PC-9 (cell line): ENCODE results near the gene CYGB. TPM values are rescaled to one million over a fixed set of nuclear protein-coding genes. Genes with fewer than 3 reads are reported as not detected.

Source experiments
- BruUV-seq: library from RNA; stranded (reverse); fragments of 400-500 nt; replicated peaks from 2 replicates; lab custom pipeline; 2021; lab: Mats Ljungman, UMichigan
- CTCF ChIA-PET: fragments of 300-600 bp; sonication (Branson Sonifier 250); formaldehyde crosslinking; loops from one replicate; lab custom pipeline; 2022; ENCODE audit warnings: antibody characterized with exemption; lab: Charles Lee
- POLR2A ChIA-PET: fragments of 300-600 bp; sonication (Branson Sonifier 250); formaldehyde crosslinking; loops from one replicate; lab custom pipeline; 2022; ENCODE audit warnings: antibody characterized with exemption; ENCODE audit not compliant: unreplicated experiment; lab: Charles Lee
- DNase-seq, 2 experiments: peaks; one replicate each; pipeline versions ENCODE4 v3.0.0 to v3.0.0-alpha.2; 2015 to 2022; ENCODE audit warnings: mixed read lengths in 1 of 2
- H2AFZ ChIP-seq: fragments of 200-600 bp; sonication (generic); 2 replicates; pipeline ENCODE4 v1.8.1; 2017; ENCODE audit warnings: antibody characterized with exemption
- H3F3A ChIP-seq: fragments of 200-600 bp; sonication (generic); 2 replicates; pipeline ENCODE4 v1.8.1; 2017; ENCODE audit warnings: antibody characterized with exemption, mild to moderate bottlenecking, low read depth; ENCODE audit not compliant: insufficient read depth
- H3K27ac ChIP-seq: fragments of 200-600 bp; sonication (generic); 2 replicates; pipeline ENCODE4 v1.6.1; 2016; ENCODE audit warnings: mixed run types
- H3K27me3 ChIP-seq: fragments of 200-600 bp; sonication (generic); 2 replicates; pipeline ENCODE4 v1.6.1; 2016; ENCODE audit warnings: low read depth, mixed run types; ENCODE audit not compliant: insufficient read depth
- H3K36me3 ChIP-seq: fragments of 200-600 bp; sonication (generic); 2 replicates; pipeline ENCODE4 v1.6.1; 2016; ENCODE audit warnings: low read depth, mixed run types
- H3K4me1 ChIP-seq: fragments of 200-600 bp; sonication (generic); replicated peaks from 2 replicates; pipeline ENCODE4 v1.6.1; 2016; ENCODE audit warnings: mixed run types; ENCODE audit not compliant: insufficient read depth
- H3K4me2 ChIP-seq: fragments of 200-600 bp; sonication (generic); 2 replicates; pipeline ENCODE4 v1.6.1; 2017; ENCODE audit warnings: mixed run types
- H3K4me3 ChIP-seq: fragments of 200-600 bp; sonication (generic); 2 replicates; pipeline ENCODE4 v1.6.1; 2016; ENCODE audit warnings: mixed run types
- H3K79me2 ChIP-seq: fragments of 200-600 bp; sonication (generic); 2 replicates; pipeline ENCODE4 v1.6.1; 2017; ENCODE audit warnings: low read depth, mixed run types
- H3K9me2 ChIP-seq: fragments of 200-600 bp; sonication (generic); 2 replicates; pipeline ENCODE4 v1.8.1; 2017; ENCODE audit warnings: mild to moderate bottlenecking; ENCODE audit not compliant: insufficient read depth
- H3K9me3 ChIP-seq: fragments of 200-600 bp; sonication (generic); 2 replicates; pipeline ENCODE4 v1.8.1; 2016; ENCODE audit warnings: low read depth; ENCODE audit not compliant: insufficient read depth
- H4K20me1 ChIP-seq: fragments of 200-600 bp; sonication (generic); 2 replicates; pipeline ENCODE4 v1.8.1; 2017; ENCODE audit not compliant: insufficient read depth
- CTCF ChIP-seq: fragments of 200-600 bp; sonication (generic); conservative IDR thresholded peaks from 2 replicates; pipeline ENCODE4 v1.6.1; 2017; ENCODE audit warnings: mixed run types, antibody characterized with exemption, mild to moderate bottlenecking, moderate library complexity
- EZH2 ChIP-seq: fragments of 200-600 bp; sonication (generic); IDR thresholded peaks from 2 replicates; pipeline ENCODE4 v1.8.0; 2017; ENCODE audit warnings: antibody characterized with exemption, low read depth
- intact Hi-C: fragments of 100-400 bp; cut with micrococcal nuclease; formaldehyde crosslinking; loops from one replicate; pipeline ENCODE4 v1.10.0; 2022; ENCODE audit not compliant: unreplicated experiment
- total RNA-seq: library from RNA; stranded (reverse); gene quantifications from 2 replicates; pipeline ENCODE4 v1.2.3, GENCODE V29; 2021

Gene CYGB
- total RNA-seq, 1 experiment from 2014 or later: 1.1 TPM

- H3K9me2 ChIP-seq: no peaks in the 10 kb centered on the region
- no peaks in the 10 kb centered on the region for H4K20me1 ChIP-seq
- H3K4me3 ChIP-seq: no peak overlapping the region
- no peak overlapping the region for H3K27ac ChIP-seq
- ChIA-PET POLR2A (interaction anchor here (0.6 kb wide), 1 partner anchor 95 kb away, joined by 4 read pairs; no protein-coding TSS in a partner anchor), CTCF (interaction anchor here (1.6 kb wide), 1 partner anchor 48 kb away, joined by 3 read pairs; no protein-coding TSS in a partner anchor)
- H3K4me1 ChIP-seq: no peaks in the 10 kb centered on the region
- no peak overlapping the region for H3K4me2 ChIP-seq
- H3K36me3 ChIP-seq: no peaks in the 10 kb centered on the region
- H3F3A ChIP-seq: no peaks in the 10 kb centered on the region
- BruUV-seq: no TSS peak
- H2AFZ ChIP-seq: no peak overlapping the region
- intact Hi-C loops: no loop called here
- H3K79me2 ChIP-seq: no peaks in the 10 kb centered on the region
- no peaks in the 10 kb centered on the region for H3K27me3 ChIP-seq
- no peak for DNase-seq
- TF ChIP-seq EZH2: no peak
- no peak for TF ChIP-seq CTCF
- H3K9me3 ChIP-seq: no peaks in the 10 kb centered on the region
These were observed 38.7 kb upstream of the CYGB start for GRCh38 chr17:76576189-76576588.

GRCh38 chr17:76575570-76575969, 38.1 kb upstream of the CYGB start:
- no peaks in the 10 kb centered on the region for H4K20me1 ChIP-seq
- H3K4me2 ChIP-seq: no peak overlapping the region
- no peaks in the 10 kb centered on the region for H3K79me2 ChIP-seq
- intact Hi-C loops: no loop called here
- H3F3A ChIP-seq: no peaks in the 10 kb centered on the region
- H3K9me2 ChIP-seq: no peaks in the 10 kb centered on the region
- no peaks in the 10 kb centered on the region for H3K4me1 ChIP-seq
- no peak for TF ChIP-seq CTCF
- TF ChIP-seq EZH2: no peak
- ChIA-PET CTCF (interaction anchor here (0.6 to 1.6 kb wide), 2 partner anchors 23 to 49 kb away, joined by 3 read pairs; no protein-coding TSS in a partner anchor), POLR2A (no interaction called here)
- no TSS peak for BruUV-seq
- no peak overlapping the region for H3K27ac ChIP-seq
- no peaks in the 10 kb centered on the region for H3K36me3 ChIP-seq
- H2AFZ ChIP-seq: no peak overlapping the region
- no peaks in the 10 kb centered on the region for H3K9me3 ChIP-seq
- H3K4me3 ChIP-seq: no peak overlapping the region
- H3K27me3 ChIP-seq: no peaks in the 10 kb centered on the region
- DNase-seq: no peak

- Histone ChIP-seq H4K20me1 (no peaks in the 10 kb centered on the region), H3K9me2 (no peaks in the 10 kb centered on the region), H3K36me3 (no peaks in the 10 kb centered on the region), H3K9me3 (no peaks in the 10 kb centered on the region), H3K4me2 (no peak overlapping the region), H3F3A (no peaks in the 10 kb centered on the region), H3K4me3 (no peak overlapping the region), H3K27me3 (no peaks in the 10 kb centered on the region), H3K79me2 (no peaks in the 10 kb centered on the region), H2AFZ (no peak overlapping the region), H3K27ac (no peak overlapping the region), H3K4me1 (no peaks in the 10 kb centered on the region)
- POLR2A ChIA-PET: no interaction called here
- no TSS peak for BruUV-seq
- CTCF ChIA-PET: no interaction called here
- intact Hi-C loops: no loop called here
- TF ChIP-seq EZH2 (no peak), CTCF (no peak)
- no peak for DNase-seq
These were observed 36.7 kb upstream of the CYGB start for GRCh38 chr17:76574166-76574565.
